Epidermal melanocyte (primary cell): ENCODE data around the gene ERC2.
"Not testable (repeated sequence)": the region's sequence is repeated elsewhere in the genome, so short reads cannot be mapped to it uniquely, and the experiment has no call there.

Source experiments
- DNase-seq: peaks from one replicate; pipeline ENCODE4 v3.0.0; 2011; ENCODE audit warnings: low spot score; ENCODE audit not compliant: insufficient read length

Gene ERC2

GRCh38 chr3:55852326-55852725 is 615.9 kb downstream of the ERC2 start:
- no peak for DNase-seq

DNA sequence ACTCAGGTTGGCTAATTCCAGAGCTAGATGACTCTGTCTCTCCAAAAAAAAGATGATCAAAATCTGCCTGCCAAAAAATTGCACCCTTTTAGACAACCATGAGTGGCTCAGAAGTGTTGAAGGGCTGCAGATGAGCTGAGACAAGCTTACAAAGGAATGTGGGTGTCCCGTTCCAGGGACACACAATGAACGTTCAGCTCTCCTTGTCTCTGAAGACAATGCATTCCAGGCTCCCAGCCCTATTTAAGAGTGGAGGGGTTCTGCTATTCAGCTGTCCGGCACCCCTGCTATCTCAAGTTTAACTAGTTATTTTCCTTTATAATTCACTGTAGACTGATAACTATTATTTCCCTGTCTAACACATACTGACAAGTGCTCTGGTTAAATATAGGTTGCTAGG is 626.1 kb downstream of the ERC2 start:
- DNase-seq = no peak

DNA sequence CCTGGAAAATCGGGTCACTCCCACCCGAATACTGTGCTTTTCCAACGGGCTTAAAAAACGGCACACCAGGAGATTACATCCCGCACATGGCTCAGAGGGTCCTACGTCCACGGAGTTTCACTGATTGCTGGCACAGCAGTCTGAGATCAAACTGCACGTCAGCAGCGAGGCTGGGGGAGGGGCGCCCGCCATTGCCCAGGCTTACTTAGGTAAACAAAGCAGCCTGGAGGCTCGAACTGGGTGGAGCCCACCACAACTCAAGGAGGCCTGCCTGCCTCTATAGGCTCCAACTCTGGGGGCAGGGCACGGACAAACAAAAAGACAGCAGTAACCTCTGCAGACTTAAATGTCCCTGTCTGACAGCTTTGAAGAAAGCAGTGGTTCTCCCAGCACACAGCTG is 636.4 kb downstream of the ERC2 start:
- DNase-seq = not testable (repeated sequence)

- no peak for DNase-seq
These were observed 639.6 kb downstream of the ERC2 start for GRCh38 chr3:55828712-55829111.

GRCh38 chr3:55827786-55828185 is 640.5 kb downstream of the ERC2 start:
- no peak for DNase-seq

- no peak for DNase-seq
These were observed 641.4 kb downstream of the ERC2 start for GRCh38 chr3:55826731-55827496.

DNA sequence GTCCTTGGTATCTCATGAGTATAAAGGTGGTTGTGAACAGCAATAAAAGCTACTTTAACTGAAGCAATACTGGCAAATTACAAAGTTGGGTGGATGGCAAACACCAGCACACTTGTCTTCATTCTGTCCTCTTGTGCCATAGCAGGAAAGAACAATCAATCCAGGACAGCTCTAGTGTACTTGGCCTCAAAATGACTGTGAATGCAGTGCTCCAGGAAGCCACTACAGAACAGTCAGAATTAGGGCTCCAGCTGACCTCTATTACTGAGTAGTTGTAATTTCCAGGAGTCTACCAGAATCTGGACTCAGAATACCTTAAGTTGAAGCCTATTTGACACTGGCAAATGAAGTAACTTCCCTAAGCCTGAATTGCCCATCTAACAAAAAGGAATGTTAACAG is 642.2 kb downstream of the ERC2 start:
- no peak for DNase-seq

DNA sequence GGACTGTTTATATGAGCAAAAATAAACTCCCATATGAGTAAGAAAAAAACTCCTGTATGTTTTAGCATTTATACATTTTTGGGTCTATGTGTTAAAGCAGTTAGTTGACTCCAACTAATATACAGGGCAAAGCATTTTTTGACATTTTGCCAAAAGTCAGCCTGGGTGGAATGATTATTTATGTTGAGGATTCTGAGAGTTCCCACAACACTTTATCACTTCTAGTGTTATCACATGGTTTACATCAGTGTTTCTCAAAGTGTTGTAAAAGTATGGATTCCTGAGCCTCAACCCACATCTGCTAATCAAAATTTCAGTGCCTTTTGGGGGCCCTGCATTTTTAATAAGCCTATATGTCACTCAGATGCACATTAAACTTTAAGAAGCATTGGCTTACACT is 643.9 kb downstream of the ERC2 start:
- no peak for DNase-seq

- no peak for DNase-seq
These were observed 644.4 kb downstream of the ERC2 start for GRCh38 chr3:55823829-55824228.

DNA sequence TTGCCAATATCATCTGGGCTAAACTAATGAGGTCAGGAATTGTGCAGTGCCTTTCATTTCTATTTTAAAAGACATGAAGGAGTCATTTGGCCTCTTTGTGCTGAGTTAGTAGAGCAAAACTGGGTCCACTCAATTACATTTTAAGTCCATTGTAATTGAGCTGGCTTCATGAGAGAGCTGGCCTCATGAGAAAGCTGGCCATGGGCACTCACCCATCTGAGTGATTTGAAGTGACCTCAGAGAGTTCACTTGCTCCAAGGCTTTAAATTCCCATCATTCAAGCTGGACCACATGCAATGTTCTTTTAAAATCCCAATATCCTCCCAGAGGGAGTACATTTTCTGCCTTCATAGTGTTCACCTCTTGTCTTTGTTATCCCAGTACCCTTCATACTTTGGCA is 645.3 kb downstream of the ERC2 start:
- DNase-seq = no peak

GRCh38 chr3:55819005-55819404 is 649.3 kb downstream of the ERC2 start:
- DNase-seq = no peak

- no peak for DNase-seq
These were observed 649.8 kb downstream of the ERC2 start for GRCh38 chr3:55818485-55818884.

GRCh38 chr3:55816794-55817576 is 651.3 kb downstream of the ERC2 start:
- no peak for DNase-seq

DNA sequence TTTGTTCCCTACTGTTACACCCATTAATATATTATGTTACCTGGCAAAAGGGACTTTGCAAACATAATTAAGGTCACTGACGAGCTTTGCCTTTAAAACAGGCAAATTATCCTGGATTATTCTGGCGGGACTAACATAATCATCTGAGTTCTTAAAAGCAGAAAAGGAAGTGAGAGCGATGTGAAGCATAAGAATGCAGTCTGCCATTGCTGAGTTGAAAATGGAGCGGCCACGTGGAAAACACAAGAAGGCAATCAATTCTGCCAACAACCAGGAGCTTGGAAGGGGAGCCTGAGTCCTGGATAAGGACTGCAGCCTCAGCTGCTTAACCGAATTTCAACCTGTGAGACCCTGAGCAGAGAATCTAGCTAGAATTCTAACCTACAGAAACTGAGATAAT is 653.0 kb downstream of the ERC2 start:
- DNase-seq = no peak

DNA sequence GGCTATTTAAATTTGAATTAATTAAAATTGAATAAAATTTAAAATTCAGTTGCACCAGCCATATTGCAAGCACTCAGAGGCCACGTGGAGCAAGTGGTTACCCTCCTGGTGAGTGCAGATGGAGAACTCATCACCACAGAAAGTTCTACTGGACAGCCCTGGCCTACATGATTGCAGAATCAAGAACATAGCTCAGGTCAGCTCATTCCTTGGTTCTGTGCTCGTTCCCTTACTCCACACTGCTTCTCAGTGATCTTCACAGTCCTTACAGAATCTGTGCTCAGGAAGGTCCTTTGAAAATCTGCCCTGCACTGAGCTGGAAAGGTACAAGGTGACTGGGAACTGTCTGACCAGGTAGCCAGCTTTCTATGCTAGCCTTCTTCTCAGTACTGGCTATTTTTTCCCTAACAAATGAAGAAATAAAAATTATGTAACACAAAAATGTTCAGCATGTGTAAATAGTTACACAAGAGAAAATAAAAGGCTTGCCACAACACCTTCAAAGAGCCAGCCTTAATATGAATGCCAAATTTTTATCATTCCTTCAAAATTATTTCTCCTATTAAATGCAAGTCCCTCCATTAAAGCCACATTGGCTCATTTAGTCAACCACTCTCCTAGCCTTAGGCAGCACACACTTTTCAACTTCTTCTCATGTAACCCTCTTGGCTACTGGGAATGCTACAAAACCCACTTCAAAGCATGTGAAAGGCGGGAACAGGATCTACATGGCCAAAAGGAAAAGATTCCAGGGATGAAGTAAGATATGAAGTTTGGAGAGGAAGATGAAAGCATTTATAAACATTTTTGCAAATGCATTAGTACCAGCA is 654.8 kb downstream of the ERC2 start:
- no peak for DNase-seq

- no peak for DNase-seq
These were observed 655.8 kb downstream of the ERC2 start for GRCh38 chr3:55812394-55813013.

GRCh38 chr3:55807210-55807609 is 661.1 kb downstream of the ERC2 start:
- DNase-seq = no peak

DNA sequence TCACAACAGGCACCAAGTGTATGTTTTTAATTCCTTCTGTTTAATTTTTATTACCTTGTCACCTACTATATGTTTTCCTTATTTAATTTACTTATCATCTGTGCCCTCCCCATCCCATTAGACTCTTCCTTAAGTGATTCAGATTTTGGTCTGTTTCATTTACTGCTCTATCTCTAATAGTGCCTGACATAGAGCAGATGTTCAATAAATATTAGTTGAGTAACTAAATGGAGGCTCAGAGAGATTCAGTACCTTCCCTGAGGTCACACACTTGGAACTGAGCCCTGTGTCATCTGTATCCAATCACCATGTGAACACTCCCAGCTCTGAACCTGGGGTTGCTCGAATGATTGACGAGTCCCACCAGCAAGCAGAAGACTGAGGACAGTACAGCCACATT is 663.1 kb downstream of the ERC2 start:
- DNase-seq = no peak

DNA sequence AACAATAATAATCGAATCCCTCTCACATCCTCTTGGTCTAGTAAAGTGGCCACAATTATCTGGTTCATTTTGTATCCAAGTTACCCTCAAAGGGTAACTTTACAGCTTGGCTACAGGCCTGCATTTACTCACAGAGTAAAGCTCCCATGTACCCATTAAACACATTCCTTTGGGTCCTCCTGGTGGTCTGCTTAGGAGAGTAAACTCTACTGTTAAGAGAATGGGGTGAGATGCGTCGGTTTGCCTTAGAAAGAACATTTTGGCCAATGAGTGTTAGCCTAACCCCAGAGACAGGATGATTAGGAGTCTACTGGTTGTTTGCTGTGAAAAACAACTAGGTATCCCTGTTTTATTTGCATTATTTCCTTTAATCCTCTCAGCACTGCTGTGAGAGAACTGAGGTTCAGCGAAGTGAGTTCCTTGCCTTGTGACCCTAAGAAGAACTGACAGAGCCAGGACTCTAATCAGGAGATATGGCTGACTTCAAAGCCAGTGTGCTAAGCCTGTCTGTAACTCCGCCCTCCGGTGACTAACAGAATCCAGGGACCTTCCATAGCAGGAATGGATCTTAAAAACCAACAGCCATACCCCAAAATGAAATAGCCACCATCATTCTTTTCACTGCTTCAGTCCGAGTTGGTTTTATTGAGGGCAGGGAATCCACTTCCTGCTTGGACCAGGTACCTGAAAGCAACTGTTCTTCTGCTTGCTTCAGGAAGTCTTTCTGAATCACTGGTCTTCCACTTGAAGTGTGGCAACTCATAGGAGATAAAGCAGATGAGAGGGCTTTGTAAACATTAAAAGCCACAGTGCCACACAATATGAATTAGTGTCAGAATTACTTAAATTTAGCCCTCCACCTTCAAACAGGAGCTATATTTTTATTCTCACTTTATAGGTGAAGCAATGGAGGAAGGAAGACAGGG is 663.8 kb downstream of the ERC2 start:
- no peak for DNase-seq

GRCh38 chr3:55802816-55803215 is 665.5 kb downstream of the ERC2 start:
- no peak for DNase-seq
